Measurements from ENCODE around the gene ZNF608.

- TF ChIP-seq, protein P1, sequence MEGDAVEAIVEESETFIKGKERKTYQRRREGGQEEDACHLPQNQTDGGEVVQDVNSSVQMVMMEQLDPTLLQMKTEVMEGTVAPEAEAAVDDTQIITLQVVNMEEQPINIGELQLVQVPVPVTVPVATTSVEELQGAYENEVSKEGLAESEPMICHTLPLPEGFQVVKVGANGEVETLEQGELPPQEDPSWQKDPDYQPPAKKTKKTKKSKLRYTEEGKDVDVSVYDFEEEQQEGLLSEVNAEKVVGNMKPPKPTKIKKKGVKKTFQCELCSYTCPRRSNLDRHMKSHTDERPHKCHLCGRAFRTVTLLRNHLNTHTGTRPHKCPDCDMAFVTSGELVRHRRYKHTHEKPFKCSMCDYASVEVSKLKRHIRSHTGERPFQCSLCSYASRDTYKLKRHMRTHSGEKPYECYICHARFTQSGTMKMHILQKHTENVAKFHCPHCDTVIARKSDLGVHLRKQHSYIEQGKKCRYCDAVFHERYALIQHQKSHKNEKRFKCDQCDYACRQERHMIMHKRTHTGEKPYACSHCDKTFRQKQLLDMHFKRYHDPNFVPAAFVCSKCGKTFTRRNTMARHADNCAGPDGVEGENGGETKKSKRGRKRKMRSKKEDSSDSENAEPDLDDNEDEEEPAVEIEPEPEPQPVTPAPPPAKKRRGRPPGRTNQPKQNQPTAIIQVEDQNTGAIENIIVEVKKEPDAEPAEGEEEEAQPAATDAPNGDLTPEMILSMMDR (IDR thresholded peaks at IDR 0.05), result no peak
- TF ChIP-seq POLR2AphosphoS5 (IDR thresholded peaks at IDR 0.05; ENCODE audit: insufficient read depth in 1 of 2, low read depth in 1 of 2), result no peak
Observed at GRCh38 chr5:124764585-124764984, 18.1 kb upstream of the ZNF608 start.
